Measurements from ENCODE around the gene C14orf180. TPM values are rescaled to one million over a fixed set of nuclear protein-coding genes. Genes with fewer than 3 reads are reported as not detected.

Gene C14orf180
- total and polyA plus RNA-seq, 10 of the 15 experiments (the other 5 are each of a cell fraction or from before 2014, with no cell fraction given): not detected

DNA sequence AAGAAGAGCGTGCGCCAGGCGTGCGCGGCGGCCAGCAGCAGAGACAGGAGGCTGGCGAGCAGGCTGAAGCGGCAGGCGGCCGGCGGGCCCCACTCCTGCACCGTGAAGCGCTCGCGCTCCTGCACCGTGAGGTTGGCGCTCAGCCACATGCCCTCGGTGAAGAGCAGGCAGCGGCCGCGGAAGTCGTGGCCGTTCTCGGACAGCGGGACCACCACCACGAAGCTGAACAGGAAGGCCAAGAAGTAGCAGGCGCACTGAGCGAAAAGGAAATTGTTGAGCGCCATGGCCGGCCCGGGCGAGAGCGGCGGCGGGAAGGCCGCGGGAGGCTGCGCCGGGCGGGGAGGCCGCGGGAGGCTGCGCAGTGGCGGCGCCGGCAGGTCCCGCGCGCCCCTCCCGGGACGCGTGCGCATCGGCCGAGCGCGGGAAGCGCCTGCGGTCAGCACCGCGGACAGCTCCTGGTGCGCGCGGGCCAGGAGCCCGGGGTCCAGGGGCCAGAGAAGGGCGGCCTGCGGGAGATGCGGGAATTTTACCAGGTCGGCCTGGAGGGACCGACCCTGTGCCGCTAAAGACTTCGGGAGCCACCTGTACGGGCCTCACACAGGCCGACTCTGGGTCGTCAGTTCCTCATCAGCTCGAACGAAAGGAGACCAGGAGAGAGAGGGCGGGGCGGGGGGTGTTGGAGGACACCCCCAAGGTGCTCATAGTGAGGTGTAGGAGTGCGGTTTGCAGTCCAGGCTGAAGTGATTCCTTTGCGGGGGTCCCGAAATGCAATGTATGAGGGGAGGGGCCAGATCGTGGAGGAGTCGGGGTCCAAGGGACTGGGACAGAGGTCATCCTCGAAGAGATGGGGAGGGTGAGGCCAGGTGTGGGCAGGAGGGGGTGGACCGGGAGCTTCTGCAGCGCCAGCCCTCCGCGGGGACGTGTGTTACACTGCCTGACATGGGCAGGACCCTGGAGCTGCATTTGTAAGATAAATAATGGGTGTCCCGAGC, 25.2 kb downstream of the C14orf180 start, which contains the start of gene TMEM179:
TMEM179 (minus strand) TSS at position 315 of the 992 bp plus-strand sequence; CDS start at position 284, 31 bp downstream.
- no TSS peak for BruUV-seq (replicated peaks)
- Histone ChIP-seq H3K27me3 (replicated peaks in 1 of 2; ENCODE audit: control insufficient read depth in 2 of 2, insufficient read depth in 2 of 2, low read length in 1 of 2) (peaks cover 3% of the 10 kb centered on the region in 2 experiments; a peak in 3 of 4 replicates), H3K79me2 (ENCODE audit: control insufficient read depth, insufficient read depth, low read length) (no peaks in the 10 kb centered on the region), H3K4me2 (ENCODE audit: control insufficient read depth, insufficient read depth) (no peak within 1 kb of the TSS), H4K20me1 (ENCODE audit: control insufficient read depth, insufficient read depth) (no peaks in the 10 kb centered on the region), H3K36me3 (ENCODE audit: control insufficient read depth in 2 of 2, insufficient read depth in 2 of 2, low read length in 1 of 2) (no peaks in the 10 kb centered on the region), H3K4me3 (no peak within 1 kb of the TSS), H3K9me3 (replicated peaks; ENCODE audit: control insufficient read depth, insufficient read depth, low read length) (no peaks in the 10 kb centered on the region), H3K4me1 (ENCODE audit: control insufficient read depth, insufficient read depth, low read length) (no peaks in the 10 kb centered on the region), H3K27ac (ENCODE audit: control insufficient read depth, insufficient read depth) (no peak within 1 kb of the TSS), H3K9ac (ENCODE audit: control insufficient read depth, insufficient read depth, low read length) (no peak within 1 kb of the TSS), H2AFZ (ENCODE audit: control insufficient read depth, low read depth, low read length) (no peak within 1 kb of the TSS)
- DNase-seq (ENCODE audit: low read depth, low spot score) (no peak), ATAC-seq (no peak), FAIRE-seq (no peak)
- TF ChIP-seq REST (IDR thresholded peaks at IDR 0.05; ENCODE audit: low read depth, low read length) (peak; percentile 75), STAT1 (conservative IDR thresholded peaks at IDR 0.05) (no peak)
- 42% methylated on average over 89 of the region's 91 CpGs for WGBS (ENCODE audit: insufficient coverage, insufficient replicate concordance, low lambda C conversion rate, missing lambda C conversion rate)
- ChIA-PET CTCF (no interaction called here), SMC1A (ENCODE audit: uncharacterized antibody, unreplicated experiment) (no interaction called here), RAD21 (ENCODE audit: unreplicated experiment) (no interaction called here), POLR2A (no interaction called here)
- intact Hi-C loops (cut with micrococcal nuclease; ENCODE audit: unreplicated experiment) (no loop called here), in situ Hi-C loops (cut with MboI) (no loop called here)

Measured in GM12878 (cell line).